Measurements from ENCODE around the gene GDA. TPM values are rescaled to one million over a fixed set of nuclear protein-coding genes. Genes with fewer than 3 reads are reported as not detected.

Gene GDA
- total RNA-seq, 1 experiment from 2014 or later = 3.6 TPM

DNA sequence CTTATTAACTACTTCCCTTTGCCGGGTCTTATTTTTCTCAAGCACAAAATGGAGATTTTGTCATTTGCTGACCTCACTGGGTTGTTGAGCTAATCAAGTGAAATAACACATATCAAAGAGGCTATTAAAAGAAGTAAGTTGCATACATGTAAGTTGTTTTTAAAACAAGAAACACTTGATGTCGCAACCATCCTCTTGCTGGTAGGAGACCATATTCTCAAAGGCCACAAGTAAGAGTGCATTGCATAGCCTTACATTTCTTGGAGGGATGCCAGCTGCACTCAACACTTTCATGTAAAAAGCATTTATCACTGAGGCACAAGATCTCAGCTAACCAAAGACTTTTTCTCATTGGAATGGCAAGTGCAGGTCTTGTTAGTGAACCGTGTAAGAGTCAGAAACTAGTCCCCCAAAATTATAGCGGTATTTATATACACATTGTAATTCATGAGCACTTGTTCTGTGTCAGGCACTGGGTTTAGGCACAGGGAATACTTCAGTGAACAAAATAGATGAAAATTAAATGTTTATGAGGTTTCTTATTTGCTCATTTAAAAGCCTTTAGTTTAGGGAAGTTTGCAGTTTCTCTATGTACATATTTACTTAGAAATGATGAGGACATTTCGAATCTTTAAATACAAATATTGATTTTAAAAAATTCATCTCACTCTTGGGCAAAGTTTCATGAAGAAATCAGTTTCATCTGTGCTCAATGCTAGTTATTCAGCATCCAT is 143.8 kb downstream of the GDA start:
- no peak overlapping the region for H3K4me2 ChIP-seq (ENCODE audit: insufficient read depth, insufficient read length, low read length)

More for the DNA sequence above, 143.8 kb downstream of the GDA start:
- no peak overlapping the region for H3K27ac ChIP-seq (ENCODE audit: insufficient read length, low read depth, low read length)
- H3K27me3 ChIP-seq (ENCODE audit: insufficient read depth, low read length) = no peaks in the 10 kb centered on the region
- H3K18ac ChIP-seq (ENCODE audit: insufficient read length, low read depth, low read length) = no peak overlapping the region
- H3K9me3 ChIP-seq (ENCODE audit: control insufficient read depth, low read depth, low read length) = no peaks in the 10 kb centered on the region
- H3K36me3 Mint-ChIP-seq (ENCODE audit: insufficient read depth in 1 of 3, low read depth in 3 of 3) = peaks cover 3 to 26% (median 8%) of the 10 kb centered on the region in 3 experiments; a peak in 6 of 7 replicates
- H3K4me1 ChIP-seq (ENCODE audit: insufficient read depth, low read length) = no peaks in the 10 kb centered on the region
- no peak overlapping the region for H3K4ac ChIP-seq (ENCODE audit: low read depth, low read length)
- H3K9ac ChIP-seq (ENCODE audit: extremely low read depth, insufficient read length, low read length) = no peak overlapping the region
- TF ChIP-seq, protein P1, sequence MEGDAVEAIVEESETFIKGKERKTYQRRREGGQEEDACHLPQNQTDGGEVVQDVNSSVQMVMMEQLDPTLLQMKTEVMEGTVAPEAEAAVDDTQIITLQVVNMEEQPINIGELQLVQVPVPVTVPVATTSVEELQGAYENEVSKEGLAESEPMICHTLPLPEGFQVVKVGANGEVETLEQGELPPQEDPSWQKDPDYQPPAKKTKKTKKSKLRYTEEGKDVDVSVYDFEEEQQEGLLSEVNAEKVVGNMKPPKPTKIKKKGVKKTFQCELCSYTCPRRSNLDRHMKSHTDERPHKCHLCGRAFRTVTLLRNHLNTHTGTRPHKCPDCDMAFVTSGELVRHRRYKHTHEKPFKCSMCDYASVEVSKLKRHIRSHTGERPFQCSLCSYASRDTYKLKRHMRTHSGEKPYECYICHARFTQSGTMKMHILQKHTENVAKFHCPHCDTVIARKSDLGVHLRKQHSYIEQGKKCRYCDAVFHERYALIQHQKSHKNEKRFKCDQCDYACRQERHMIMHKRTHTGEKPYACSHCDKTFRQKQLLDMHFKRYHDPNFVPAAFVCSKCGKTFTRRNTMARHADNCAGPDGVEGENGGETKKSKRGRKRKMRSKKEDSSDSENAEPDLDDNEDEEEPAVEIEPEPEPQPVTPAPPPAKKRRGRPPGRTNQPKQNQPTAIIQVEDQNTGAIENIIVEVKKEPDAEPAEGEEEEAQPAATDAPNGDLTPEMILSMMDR (conservative IDR thresholded peaks at IDR 0.05) = no peak
- no peak overlapping the region for H3K56ac ChIP-seq (ENCODE audit: insufficient read length, low read depth, low read length)
- no peak overlapping the region for H3K27ac Mint-ChIP-seq
- no peak overlapping the region for H4K5ac ChIP-seq (ENCODE audit: insufficient read length, low read depth, low read length)
- H3K23me2 ChIP-seq (ENCODE audit: insufficient read length, low read depth, low read length, poor library complexity, severe bottlenecking) = no peaks in the 10 kb centered on the region
- no peak overlapping the region for H3T11ph ChIP-seq (ENCODE audit: low read length)
- no peak overlapping the region for H4K8ac ChIP-seq (replicated peaks; ENCODE audit: insufficient read length, low read depth, low read length)
- no peak overlapping the region for H2BK12ac ChIP-seq (ENCODE audit: insufficient read length, low read depth, low read length)
- peaks cover 7 to 8% of the 10 kb centered on the region in 2 experiments; a peak in 3 of 4 replicates for H3K4me1 Mint-ChIP-seq
- no peak overlapping the region for H2BK15ac ChIP-seq (ENCODE audit: low read depth, low read length)
- no peaks in the 10 kb centered on the region for H3K79me2 ChIP-seq (ENCODE audit: insufficient read depth, low read length)
- H2BK120ac ChIP-seq (ENCODE audit: low read depth, low read length, poor library complexity, severe bottlenecking) = no peak overlapping the region
- no CpG with 5 or more reads among the region's 5 CpGs for WGBS (ENCODE audit: extremely low coverage, insufficient read length, low lambda C conversion rate)
- H2AK5ac ChIP-seq (ENCODE audit: insufficient read length, low read length) = no peak overlapping the region
- H3K27me3 Mint-ChIP-seq (ENCODE audit: low read depth) = no peaks in the 10 kb centered on the region; the same call in 1 of the 2 replicates
- no peak overlapping the region for H2AFZ ChIP-seq (ENCODE audit: low read length)
- H3K79me1 ChIP-seq (ENCODE audit: insufficient read depth, low read depth, low read length, poor library complexity, severe bottlenecking) = no peaks in the 10 kb centered on the region
- no peak for DNase-seq
- H4K91ac ChIP-seq (ENCODE audit: insufficient read length, low read depth, low read length) = no peak overlapping the region
- H3K9me3 Mint-ChIP-seq = peaks cover 20 to 24% of the 10 kb centered on the region in 2 experiments
- H3K14ac ChIP-seq (ENCODE audit: insufficient read depth, low read length) = no peak overlapping the region
- H2BK20ac ChIP-seq (ENCODE audit: low read depth, low read length, poor library complexity, severe bottlenecking) = no peak overlapping the region
- no peak overlapping the region for H3K23ac ChIP-seq (ENCODE audit: insufficient read length, low read depth, low read length)
- no peak overlapping the region for H2BK5ac ChIP-seq (ENCODE audit: insufficient read length, low read length)
- no peaks in the 10 kb centered on the region for H4K20me1 ChIP-seq (ENCODE audit: control insufficient read depth, insufficient read depth, insufficient read length)
- H3K4me3 Mint-ChIP-seq = no peak overlapping the region

Measured in H9 (cell line).